PC-9 (cell line): Measurements from ENCODE around the gene MXRA8. TPM values are rescaled to one million over a fixed set of nuclear protein-coding genes. Genes with fewer than 3 reads are reported as not detected.

Experiments used
- BruUV-seq: library from RNA; stranded (reverse); fragments of 400-500 nt; replicated peaks from 2 replicates; lab custom pipeline; 2021; lab: Mats Ljungman, UMichigan
- CTCF ChIA-PET: fragments of 300-600 bp; sonication (Branson Sonifier 250); formaldehyde crosslinking; loops from one replicate; lab custom pipeline; 2022; ENCODE audit warnings: antibody characterized with exemption; lab: Charles Lee
- POLR2A ChIA-PET: fragments of 300-600 bp; sonication (Branson Sonifier 250); formaldehyde crosslinking; loops from one replicate; lab custom pipeline; 2022; ENCODE audit warnings: antibody characterized with exemption; ENCODE audit not compliant: unreplicated experiment; lab: Charles Lee
- DNase-seq, 2 experiments: peaks; one replicate each; pipeline versions ENCODE4 v3.0.0 to v3.0.0-alpha.2; 2015 to 2022; ENCODE audit warnings: mixed read lengths in 1 of 2
- H2AFZ ChIP-seq: fragments of 200-600 bp; sonication (generic); 2 replicates; pipeline ENCODE4 v1.8.1; 2017; ENCODE audit warnings: antibody characterized with exemption
- H3F3A ChIP-seq: fragments of 200-600 bp; sonication (generic); 2 replicates; pipeline ENCODE4 v1.8.1; 2017; ENCODE audit warnings: antibody characterized with exemption, mild to moderate bottlenecking, low read depth; ENCODE audit not compliant: insufficient read depth
- H3K27ac ChIP-seq: fragments of 200-600 bp; sonication (generic); 2 replicates; pipeline ENCODE4 v1.6.1; 2016; ENCODE audit warnings: mixed run types
- H3K27me3 ChIP-seq: fragments of 200-600 bp; sonication (generic); 2 replicates; pipeline ENCODE4 v1.6.1; 2016; ENCODE audit warnings: low read depth, mixed run types; ENCODE audit not compliant: insufficient read depth
- H3K36me3 ChIP-seq: fragments of 200-600 bp; sonication (generic); 2 replicates; pipeline ENCODE4 v1.6.1; 2016; ENCODE audit warnings: low read depth, mixed run types
- H3K4me1 ChIP-seq: fragments of 200-600 bp; sonication (generic); replicated peaks from 2 replicates; pipeline ENCODE4 v1.6.1; 2016; ENCODE audit warnings: mixed run types; ENCODE audit not compliant: insufficient read depth
- H3K4me2 ChIP-seq: fragments of 200-600 bp; sonication (generic); 2 replicates; pipeline ENCODE4 v1.6.1; 2017; ENCODE audit warnings: mixed run types
- H3K4me3 ChIP-seq: fragments of 200-600 bp; sonication (generic); 2 replicates; pipeline ENCODE4 v1.6.1; 2016; ENCODE audit warnings: mixed run types
- H3K79me2 ChIP-seq: fragments of 200-600 bp; sonication (generic); 2 replicates; pipeline ENCODE4 v1.6.1; 2017; ENCODE audit warnings: low read depth, mixed run types
- H3K9me2 ChIP-seq: fragments of 200-600 bp; sonication (generic); 2 replicates; pipeline ENCODE4 v1.8.1; 2017; ENCODE audit warnings: mild to moderate bottlenecking; ENCODE audit not compliant: insufficient read depth
- H3K9me3 ChIP-seq: fragments of 200-600 bp; sonication (generic); 2 replicates; pipeline ENCODE4 v1.8.1; 2016; ENCODE audit warnings: low read depth; ENCODE audit not compliant: insufficient read depth
- H4K20me1 ChIP-seq: fragments of 200-600 bp; sonication (generic); 2 replicates; pipeline ENCODE4 v1.8.1; 2017; ENCODE audit not compliant: insufficient read depth
- EZH2 ChIP-seq: fragments of 200-600 bp; sonication (generic); IDR thresholded peaks from 2 replicates; pipeline ENCODE4 v1.8.0; 2017; ENCODE audit warnings: antibody characterized with exemption, low read depth
- intact Hi-C: fragments of 100-400 bp; cut with micrococcal nuclease; formaldehyde crosslinking; loops from one replicate; pipeline ENCODE4 v1.10.0; 2022; ENCODE audit not compliant: unreplicated experiment
- total RNA-seq: library from RNA; stranded (reverse); gene quantifications from 2 replicates; pipeline ENCODE4 v1.2.3, GENCODE V29; 2021
- TF ChIP-seq, protein P1 (sequence below): fragments of 200-600 bp; sonication (generic); conservative IDR thresholded peaks from 2 replicates; pipeline ENCODE4 v1.6.1; 2017; ENCODE audit warnings: mixed run types, antibody characterized with exemption, mild to moderate bottlenecking, moderate library complexity

MXRA8 gene
- total RNA-seq, 1 experiment from 2014 or later: 0.55 TPM

DNA sequence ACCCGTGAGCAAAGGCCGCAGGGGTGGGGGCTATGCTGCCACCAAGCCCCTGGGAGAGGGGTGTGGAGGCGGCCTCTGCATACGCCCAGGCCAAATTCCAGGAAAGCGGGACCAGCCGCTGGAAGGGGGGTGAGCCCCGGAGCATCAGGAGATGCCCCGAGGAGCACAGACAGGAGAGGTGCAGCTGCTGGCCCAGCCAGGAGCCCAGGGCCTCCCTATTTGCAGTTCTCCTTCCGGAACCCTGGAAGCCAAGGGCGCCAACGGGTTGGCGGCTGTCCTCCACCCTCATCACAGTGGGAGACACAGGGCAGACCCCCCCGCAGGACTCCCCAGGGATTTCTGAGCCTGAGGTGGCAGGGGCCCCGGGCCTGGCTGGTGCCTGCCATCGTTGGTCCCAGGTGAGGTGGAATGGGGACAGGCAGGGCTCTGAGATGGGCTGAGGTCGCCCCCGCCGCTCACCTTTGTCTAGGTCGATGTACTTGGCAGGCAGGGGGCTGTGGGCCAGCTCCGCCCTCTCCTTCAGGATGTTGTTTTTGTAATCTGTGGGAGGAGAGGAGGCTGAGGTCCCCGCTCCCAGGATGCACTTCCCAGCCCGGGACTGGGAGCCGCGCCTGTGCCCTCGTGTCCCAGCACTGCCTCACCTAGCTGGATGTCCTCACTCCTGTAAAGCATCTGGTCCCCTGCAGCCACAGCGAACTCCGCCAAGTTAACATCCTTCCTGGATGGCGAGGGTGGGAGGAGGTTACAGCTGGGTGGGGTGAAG is 4.8 kb downstream of the MXRA8 start:
- Histone ChIP-seq H3K4me3 (no peak overlapping the region), H3F3A (peaks cover 32% of the 10 kb centered on the region; the same call in 1 of the 2 replicates), H4K20me1 (no peaks in the 10 kb centered on the region), H3K9me2 (no peaks in the 10 kb centered on the region), H3K79me2 (peaks cover 9% of the 10 kb centered on the region; the same call in 1 of the 2 replicates), H3K27me3 (no peaks in the 10 kb centered on the region), H3K36me3 (no peaks in the 10 kb centered on the region), H3K4me1 (peaks cover 4% of the 10 kb centered on the region), H3K9me3 (no peaks in the 10 kb centered on the region), H2AFZ (no peak overlapping the region), H3K27ac (no peak overlapping the region), H3K4me2 (no peak overlapping the region)
- intact Hi-C loops: no loop called here
- ChIA-PET CTCF (no interaction called here), POLR2A (no interaction called here)
- TF ChIP-seq, protein P1, sequence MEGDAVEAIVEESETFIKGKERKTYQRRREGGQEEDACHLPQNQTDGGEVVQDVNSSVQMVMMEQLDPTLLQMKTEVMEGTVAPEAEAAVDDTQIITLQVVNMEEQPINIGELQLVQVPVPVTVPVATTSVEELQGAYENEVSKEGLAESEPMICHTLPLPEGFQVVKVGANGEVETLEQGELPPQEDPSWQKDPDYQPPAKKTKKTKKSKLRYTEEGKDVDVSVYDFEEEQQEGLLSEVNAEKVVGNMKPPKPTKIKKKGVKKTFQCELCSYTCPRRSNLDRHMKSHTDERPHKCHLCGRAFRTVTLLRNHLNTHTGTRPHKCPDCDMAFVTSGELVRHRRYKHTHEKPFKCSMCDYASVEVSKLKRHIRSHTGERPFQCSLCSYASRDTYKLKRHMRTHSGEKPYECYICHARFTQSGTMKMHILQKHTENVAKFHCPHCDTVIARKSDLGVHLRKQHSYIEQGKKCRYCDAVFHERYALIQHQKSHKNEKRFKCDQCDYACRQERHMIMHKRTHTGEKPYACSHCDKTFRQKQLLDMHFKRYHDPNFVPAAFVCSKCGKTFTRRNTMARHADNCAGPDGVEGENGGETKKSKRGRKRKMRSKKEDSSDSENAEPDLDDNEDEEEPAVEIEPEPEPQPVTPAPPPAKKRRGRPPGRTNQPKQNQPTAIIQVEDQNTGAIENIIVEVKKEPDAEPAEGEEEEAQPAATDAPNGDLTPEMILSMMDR: no peak
- no peak for TF ChIP-seq EZH2
- no TSS peak for BruUV-seq
- no peak for DNase-seq

GRCh38 chr1:1352786-1353388 is 5.5 kb downstream of the MXRA8 start:
- Histone ChIP-seq H4K20me1 (no peaks in the 10 kb centered on the region), H3K36me3 (no peaks in the 10 kb centered on the region), H3K4me2 (no peak overlapping the region), H3K9me2 (no peaks in the 10 kb centered on the region), H3K4me3 (no peak overlapping the region), H3K27ac (no peak overlapping the region), H3K4me1 (peaks cover 4% of the 10 kb centered on the region), H3K79me2 (peaks cover 16% of the 10 kb centered on the region), H3K27me3 (no peaks in the 10 kb centered on the region), H3K9me3 (no peaks in the 10 kb centered on the region), H2AFZ (no peak overlapping the region), H3F3A (peaks cover 37% of the 10 kb centered on the region)
- TF ChIP-seq, protein P1: no peak
- no peak for TF ChIP-seq EZH2
- no peak for DNase-seq
- BruUV-seq: no TSS peak
- intact Hi-C loops: no loop called here
- POLR2A ChIA-PET: no interaction called here
- CTCF ChIA-PET: no interaction called here

DNA sequence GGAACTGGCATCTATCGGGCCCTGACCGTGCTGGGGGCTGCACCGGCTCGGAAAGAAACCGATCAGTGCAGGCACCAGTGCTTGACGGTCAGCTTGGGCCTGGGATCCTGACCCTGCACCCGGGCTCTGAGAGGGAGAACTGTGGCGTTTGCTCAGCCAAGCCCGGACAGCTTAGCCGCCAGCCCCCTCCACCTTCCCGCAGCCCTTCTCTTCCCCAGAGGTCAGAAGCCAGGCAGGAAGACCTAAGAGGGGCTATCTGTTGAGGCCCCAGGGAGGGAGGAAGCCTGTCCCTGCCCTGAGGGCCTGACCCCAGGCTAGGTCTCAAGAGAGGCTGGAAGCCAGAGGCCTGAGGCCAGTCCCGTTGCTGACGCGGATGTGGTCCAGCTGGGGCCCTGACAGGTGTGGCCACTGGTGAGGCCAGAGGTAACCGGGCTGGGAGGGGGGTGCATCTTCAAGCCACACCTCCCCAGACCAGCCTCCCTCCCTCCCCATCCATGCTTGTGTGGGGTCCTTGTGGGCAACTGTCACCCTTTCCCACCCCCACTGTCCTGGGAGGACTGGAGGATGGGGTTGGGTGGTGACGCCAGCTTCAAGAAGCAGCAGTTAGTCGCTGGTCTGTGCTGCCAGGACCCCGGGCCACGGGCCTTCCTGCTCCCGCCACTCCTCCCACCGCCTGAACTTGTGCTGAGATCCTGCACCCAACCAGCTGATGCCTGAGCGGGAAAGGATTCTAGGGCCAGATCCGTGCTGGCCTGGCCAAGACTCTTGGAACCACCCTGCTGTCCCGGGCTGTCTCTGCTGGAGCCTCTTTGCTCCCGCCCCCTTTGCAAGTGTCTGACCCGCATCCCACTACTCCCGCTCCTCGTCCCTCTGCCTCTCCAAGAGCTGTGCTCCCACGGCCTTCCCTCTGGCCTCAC is 6.6 kb downstream of the MXRA8 start:
- Histone ChIP-seq H3K9me2 (no peaks in the 10 kb centered on the region), H3K9me3 (no peaks in the 10 kb centered on the region), H3K27ac (no peak overlapping the region), H3F3A (peaks cover 41% of the 10 kb centered on the region), H3K4me3 (no peak overlapping the region), H3K79me2 (peaks cover 27% of the 10 kb centered on the region), H3K4me2 (peak overlapping the region; percentile 46), H3K4me1 (peaks cover 11% of the 10 kb centered on the region), H4K20me1 (no peaks in the 10 kb centered on the region), H3K36me3 (no peaks in the 10 kb centered on the region), H3K27me3 (no peaks in the 10 kb centered on the region), H2AFZ (no peak overlapping the region)
- BruUV-seq: TSS peak; percentile 60
- no peak for DNase-seq
- POLR2A ChIA-PET: interaction anchor here (0.5 kb wide), 1 partner anchor 82 kb away, joined by 7 read pairs; no protein-coding TSS in a partner anchor
- CTCF ChIA-PET: interaction anchor here (0.7 kb wide), 1 partner anchor 25 kb away, joined by 5 read pairs; no protein-coding TSS in a partner anchor
- TF ChIP-seq EZH2: no peak
- TF ChIP-seq, protein P1: no peak
- intact Hi-C loops: no loop called here
